GM12878 (cell line): ENCODE data around the gene DDX5. TPM values are rescaled to one million over a fixed set of nuclear protein-coding genes. Genes with fewer than 3 reads are reported as not detected.

Experiments used
- ATAC-seq: fragments of 200-7000 bp; cut with Tn5 transposase; 3 replicates; pipeline ENCODE4 v1.9.1; 2020; ENCODE audit warnings: mild to moderate bottlenecking, moderate library complexity
- BruUV-seq: library from RNA; stranded (reverse); fragments of 400-500 nt; replicated peaks from 2 replicates; lab custom pipeline; 2021; lab: Mats Ljungman, UMichigan
- CTCF ChIA-PET: fragments of 300-600 bp; sonication (Branson Sonifier 250); formaldehyde crosslinking; extraction: SDS; loops from one replicate; lab custom pipeline; 2021; ENCODE audit warnings: inconsistent platforms; lab: Yijun Ruan, JAX
- POLR2A ChIA-PET: fragments of 350-600 bp; formaldehyde crosslinking; extraction: SDS; loops from one replicate; lab custom pipeline; 2021; ENCODE audit warnings: inconsistent platforms; lab: Charles Lee
- RAD21 ChIA-PET: fragments of 300-600 bp; sonication (Branson Sonifier 250); formaldehyde crosslinking; loops from one replicate; lab custom pipeline; 2023; ENCODE audit warnings: antibody characterized with exemption; ENCODE audit not compliant: unreplicated experiment; lab: Charles Lee
- SMC1A ChIA-PET: fragments of 300-600 bp; sonication (Branson Sonifier 250); formaldehyde crosslinking; loops from one replicate; lab custom pipeline; 2023; ENCODE audit not compliant: unreplicated experiment, uncharacterized antibody; lab: Charles Lee
- DNase-seq: peaks from one replicate; pipeline ENCODE4 v3.0.0-alpha.2; 2011; ENCODE audit warnings: low read depth, low spot score
- FAIRE-seq: peaks from 3 replicates; lab custom pipeline; 2011; peaks lifted over from hg19 to GRCh38; lab: Jason Lieb, UNC
- H2AFZ ChIP-seq: 2 replicates; pipeline ENCODE4 v1.6.0; 2011; ENCODE audit warnings: low read depth, low read length, control low read depth; ENCODE audit not compliant: control insufficient read depth
- H3K27ac ChIP-seq: 2 replicates; pipeline ENCODE4 v1.5.1; 2011; ENCODE audit warnings: control low read depth; ENCODE audit not compliant: control insufficient read depth, insufficient read depth
- H3K27me3 ChIP-seq, 2 experiments: replicated peaks in 1 of 2; 2 replicates each; pipeline versions ENCODE4 v1.6.0 to v1.6.1; 2011; ENCODE audit warnings: low read length in 1 of 2; ENCODE audit not compliant: control insufficient read depth in 2 of 2, insufficient read depth in 2 of 2
- H3K36me3 ChIP-seq, 2 experiments: 2 replicates each; pipeline ENCODE4 v1.5.1; 2011; ENCODE audit warnings: low read length in 1 of 2; ENCODE audit not compliant: control insufficient read depth in 2 of 2, insufficient read depth in 2 of 2
- H3K4me1 ChIP-seq: 2 replicates; pipeline ENCODE4 v1.6.1; 2011; ENCODE audit warnings: mild to moderate bottlenecking, low read length, moderate library complexity, mixed read lengths; ENCODE audit not compliant: control insufficient read depth, insufficient read depth
- H3K4me2 ChIP-seq: 2 replicates; pipeline ENCODE4 v1.6.0; 2011; ENCODE audit warnings: control low read depth; ENCODE audit not compliant: control insufficient read depth, insufficient read depth
- H3K4me3 ChIP-seq: fragments of 200-600 bp; sonication (generic); 2 replicates; pipeline ENCODE4 v1.5.1; 2016
- H3K79me2 ChIP-seq: 2 replicates; pipeline ENCODE4 v1.6.0; 2011; ENCODE audit warnings: low read length; ENCODE audit not compliant: control insufficient read depth, insufficient read depth
- H3K9ac ChIP-seq: 2 replicates; pipeline ENCODE4 v1.8.0; 2011; ENCODE audit warnings: low read length, control low read depth, mixed read lengths; ENCODE audit not compliant: control insufficient read depth, insufficient read depth
- H3K9me3 ChIP-seq: replicated peaks from 3 replicates; pipeline ENCODE4 v1.5.1; 2011; ENCODE audit warnings: mild to moderate bottlenecking, low read length; ENCODE audit not compliant: control insufficient read depth, insufficient read depth
- H4K20me1 ChIP-seq: 2 replicates; pipeline ENCODE4 v1.6.0; 2011; ENCODE audit not compliant: control insufficient read depth, insufficient read depth
- ASH2L ChIP-seq: fragments of 300-600, 200-600 bp; sonication (generic); IDR thresholded peaks from 2 replicates; pipeline ENCODE4 v1.6.1; 2017; ENCODE audit warnings: low read depth, mild to moderate bottlenecking, borderline replicate concordance
- ATF3 ChIP-seq: IDR thresholded peaks from 2 replicates; pipeline ENCODE4 v1.6.1; 2011; ENCODE audit warnings: low read depth, mild to moderate bottlenecking, low read length, moderate library complexity, borderline replicate concordance; ENCODE audit errors: extremely low read depth
- BMI1 ChIP-seq: fragments of 450-650 bp; IDR thresholded peaks from 2 replicates; pipeline ENCODE4 v1.6.1; 2016; ENCODE audit warnings: mild to moderate bottlenecking, moderate library complexity, borderline replicate concordance
- ESRRA ChIP-seq: IDR thresholded peaks from 2 replicates; pipeline ENCODE4 v1.6.1; 2012; ENCODE audit warnings: mild to moderate bottlenecking, low read length, improper control_type of control experiment
- MYC ChIP-seq: IDR thresholded peaks from 2 replicates; pipeline ENCODE4 v1.6.1; 2011; ENCODE audit warnings: mild to moderate bottlenecking, low read length, moderate library complexity, inconsistent platforms; ENCODE audit not compliant: insufficient read depth, insufficient replicate concordance, insufficient read length, severe bottlenecking
- POLR2A ChIP-seq: IDR thresholded peaks from 2 replicates; pipeline ENCODE4 v1.6.1; 2011; ENCODE audit warnings: low read depth, mild to moderate bottlenecking, low read length
- RB1 ChIP-seq: fragments of 450-650 bp; formaldehyde crosslinking; IDR thresholded peaks from 2 replicates; pipeline ENCODE4 v1.6.1; 2017; ENCODE audit warnings: mild to moderate bottlenecking, borderline replicate concordance
- SREBF1 ChIP-seq: IDR thresholded peaks from 2 replicates; pipeline ENCODE4 v1.6.1; 2012; ENCODE audit warnings: mild to moderate bottlenecking, low read length
- YBX1 ChIP-seq: fragments of 450-650 bp; IDR thresholded peaks from 2 replicates; pipeline ENCODE4 v1.6.1; 2016; ENCODE audit warnings: antibody characterized with exemption
- YY1 ChIP-seq: IDR thresholded peaks from 2 replicates; pipeline ENCODE4 v1.6.1; 2011; ENCODE audit warnings: low read depth, mild to moderate bottlenecking, low read length
- ZNF687 ChIP-seq: fragments of 450-650 bp; IDR thresholded peaks from 2 replicates; pipeline ENCODE4 v1.6.1; 2017; ENCODE audit warnings: mild to moderate bottlenecking, moderate library complexity
- ZSCAN29 ChIP-seq: fragments of 450-650 bp; IDR thresholded peaks from 2 replicates; pipeline ENCODE4 v1.6.1; 2017; ENCODE audit warnings: mild to moderate bottlenecking, moderate library complexity
- WGBS: methylation state at CpG from one replicate; pipeline ENCODE4 v1.1.6; 2016; ENCODE audit warnings: low lambda C conversion rate; ENCODE audit not compliant: insufficient replicate concordance, insufficient coverage; ENCODE audit errors: missing lambda C conversion rate; 5-methylcytosine and 5-hydroxymethylcytosine counted together
- in situ Hi-C: fragments of 300-500 bp; cut with MboI; formaldehyde crosslinking; loops from 9 replicates; pipeline ENCODE4 v1.14.3; 2018; ENCODE audit warnings: mixed read lengths
- intact Hi-C: fragments of 100-400 bp; cut with micrococcal nuclease; formaldehyde crosslinking; loops from one replicate; pipeline ENCODE4 v1.14.2; 2022; ENCODE audit not compliant: unreplicated experiment
- polyA plus RNA-seq, 11 experiments: library from polyadenylated mRNA; depleted of rRNA in 4 of 11; unstranded in 6 of 11; stranded (reverse) in 5 of 11; fragments of >200 nt; fragmentation: Nextera tagmentation in 4 of 11; fragmentation: Illumina TruSeq in 1 of 11; extraction: Ambion mirVana in 4 of 11; extraction: Trizol in 1 of 11; gene quantifications; 1 replicate in 1 of 11; 2 replicates in 10 of 11; pipeline versions ENCODE4 v1.2.1 to v1.2.3, GENCODE V29; 2011 to 2016; ENCODE audit warnings: inconsistent platforms in 2 of 11, missing spikeins in 2 of 11, low read depth in 1 of 11
- total RNA-seq, 4 experiments: library from RNA; depleted of rRNA in 3 of 4; stranded (reverse); fragments of >200 nt in 3 of 4; fragmentation: Illumina TruSeq in 1 of 4; extraction: Trizol in 1 of 4; gene quantifications; 2 replicates each; pipeline versions ENCODE4 v1.2.1 to v1.2.3, GENCODE V29; 2013 to 2021
- TF ChIP-seq, protein P1 (sequence below): IDR thresholded peaks from 2 replicates; pipeline ENCODE4 v1.6.1; 2012; ENCODE audit warnings: low read length, inconsistent platforms
- TF ChIP-seq, protein P2 (sequence below): IDR thresholded peaks from 2 replicates; pipeline ENCODE4 v1.6.1; 2011; ENCODE audit warnings: mild to moderate bottlenecking, low read depth, low read length, moderate library complexity; ENCODE audit not compliant: insufficient replicate concordance

DDX5 gene
- total and polyA plus RNA-seq, 10 of the 15 experiments (the other 5 are each of a cell fraction or from before 2014, with no cell fraction given): 257 to 1,423 (median 719) TPM

DNA sequence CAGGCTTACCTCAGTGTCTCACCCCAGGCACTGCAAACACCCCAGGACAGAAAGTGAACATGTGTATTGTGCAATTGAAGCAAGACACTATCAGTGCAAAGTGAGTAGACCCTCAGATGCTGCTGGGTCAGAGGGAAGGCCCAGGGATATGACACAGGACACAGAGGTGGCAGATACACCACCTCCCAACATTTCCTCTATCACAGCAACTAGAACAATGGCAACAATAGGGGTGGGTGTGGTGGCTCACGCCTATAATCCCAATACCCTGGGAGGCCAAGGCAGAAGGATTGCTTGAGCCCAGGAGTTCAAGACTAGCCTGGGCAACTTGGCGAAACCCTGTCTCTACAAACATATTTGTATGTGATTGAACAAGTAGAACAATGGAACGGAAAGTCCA is 34.6 kb downstream of the DDX5 start:
- H3K27me3 ChIP-seq: no peaks in the 10 kb centered on the region
- TF ChIP-seq POLR2A (no peak), ZSCAN29 (no peak), BMI1 (no peak), YY1 (no peak), MYC (no peak), ESRRA (no peak), ATF3 (no peak), SREBF1 (no peak), YBX1 (no peak), ASH2L (no peak), RB1 (no peak), ZNF687 (no peak)
- TF ChIP-seq, protein P1, sequence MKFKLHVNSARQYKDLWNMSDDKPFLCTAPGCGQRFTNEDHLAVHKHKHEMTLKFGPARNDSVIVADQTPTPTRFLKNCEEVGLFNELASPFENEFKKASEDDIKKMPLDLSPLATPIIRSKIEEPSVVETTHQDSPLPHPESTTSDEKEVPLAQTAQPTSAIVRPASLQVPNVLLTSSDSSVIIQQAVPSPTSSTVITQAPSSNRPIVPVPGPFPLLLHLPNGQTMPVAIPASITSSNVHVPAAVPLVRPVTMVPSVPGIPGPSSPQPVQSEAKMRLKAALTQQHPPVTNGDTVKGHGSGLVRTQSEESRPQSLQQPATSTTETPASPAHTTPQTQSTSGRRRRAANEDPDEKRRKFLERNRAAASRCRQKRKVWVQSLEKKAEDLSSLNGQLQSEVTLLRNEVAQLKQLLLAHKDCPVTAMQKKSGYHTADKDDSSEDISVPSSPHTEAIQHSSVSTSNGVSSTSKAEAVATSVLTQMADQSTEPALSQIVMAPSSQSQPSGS: no peak
- TF ChIP-seq, protein P2, sequence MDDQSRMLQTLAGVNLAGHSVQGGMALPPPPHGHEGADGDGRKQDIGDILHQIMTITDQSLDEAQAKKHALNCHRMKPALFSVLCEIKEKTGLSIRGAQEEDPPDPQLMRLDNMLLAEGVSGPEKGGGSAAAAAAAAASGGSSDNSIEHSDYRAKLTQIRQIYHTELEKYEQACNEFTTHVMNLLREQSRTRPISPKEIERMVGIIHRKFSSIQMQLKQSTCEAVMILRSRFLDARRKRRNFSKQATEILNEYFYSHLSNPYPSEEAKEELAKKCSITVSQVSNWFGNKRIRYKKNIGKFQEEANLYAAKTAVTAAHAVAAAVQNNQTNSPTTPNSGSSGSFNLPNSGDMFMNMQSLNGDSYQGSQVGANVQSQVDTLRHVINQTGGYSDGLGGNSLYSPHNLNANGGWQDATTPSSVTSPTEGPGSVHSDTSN: no peak
- no peaks in the 10 kb centered on the region for H3K9me3 ChIP-seq
- H4K20me1 ChIP-seq: no peaks in the 10 kb centered on the region
- no peak overlapping the region for H3K9ac ChIP-seq
- no TSS peak for BruUV-seq
- no peak for FAIRE-seq
- in situ Hi-C loops: no loop called here
- ATAC-seq: no peak
- ChIA-PET RAD21 (no interaction called here), POLR2A (no interaction called here), CTCF (no interaction called here), SMC1A (no interaction called here)
- no peak overlapping the region for H3K27ac ChIP-seq
- no peak overlapping the region for H3K4me3 ChIP-seq
- intact Hi-C loops: no loop called here
- no peaks in the 10 kb centered on the region for H3K36me3 ChIP-seq
- WGBS: 81% methylated on average over 3 of the region's 3 CpGs
- H2AFZ ChIP-seq: no peak overlapping the region
- H3K79me2 ChIP-seq: no peaks in the 10 kb centered on the region
- no peak for DNase-seq
- no peaks in the 10 kb centered on the region for H3K4me1 ChIP-seq
- H3K4me2 ChIP-seq: no peak overlapping the region
